GM19463 (cell line): Measurements from ENCODE around the gene TMEM132A.
"Not testable (repeated sequence)": the region's sequence is repeated elsewhere in the genome, so short reads cannot be mapped to it uniquely, and the experiment has no call there.

Experiments
- ATAC-seq: cut with Tn5 transposase; IDR thresholded peaks from one replicate; pipeline ENCODE4 v1.9.1; 2021; ENCODE audit warnings: mild to moderate bottlenecking, moderate library complexity; ENCODE audit not compliant: unreplicated experiment

The TMEM132A gene

GRCh38 chr11:60952742-60953170, 28.5 kb downstream of the TMEM132A start:
- no peak for ATAC-seq

- no peak for ATAC-seq
Observed at GRCh38 chr11:60953781-60954180, 29.5 kb downstream of the TMEM132A start.

- ATAC-seq = no peak
Observed at GRCh38 chr11:60954421-60954820, 30.2 kb downstream of the TMEM132A start.

- ATAC-seq = no peak
Observed at GRCh38 chr11:60955571-60955970, 31.3 kb downstream of the TMEM132A start.

- ATAC-seq = no peak
Observed at GRCh38 chr11:60957188-60957587, 32.9 kb downstream of the TMEM132A start.

GRCh38 chr11:60959431-60959830, 35.2 kb downstream of the TMEM132A start:
- ATAC-seq = no peak

- ATAC-seq = no peak
Observed at GRCh38 chr11:60960405-60960804, 36.1 kb downstream of the TMEM132A start.

- ATAC-seq = no peak
Observed at GRCh38 chr11:60964801-60965200, 40.5 kb downstream of the TMEM132A start.

GRCh38 chr11:60966890-60967289, 42.6 kb downstream of the TMEM132A start:
- no peak for ATAC-seq

GRCh38 chr11:60968223-60968622, 44.0 kb downstream of the TMEM132A start:
- no peak for ATAC-seq

- ATAC-seq = peak; percentile 54
Observed at GRCh38 chr11:60970369-60970774, 46.1 kb downstream of the TMEM132A start.

GRCh38 chr11:60970890-60971289, 46.6 kb downstream of the TMEM132A start:
- no peak for ATAC-seq

- no peak for ATAC-seq
Observed at GRCh38 chr11:60971520-60971919, 47.3 kb downstream of the TMEM132A start, which contains the start of gene CD6. TSS of gene CD6 (plus strand) at chr11:60971680. CDS start at chr11:60971866, 186 bp downstream.

GRCh38 chr11:60972182-60973030, 48.1 kb downstream of the TMEM132A start:
- no peak for ATAC-seq

- no peak for ATAC-seq
Observed at GRCh38 chr11:60973699-60974098, 49.4 kb downstream of the TMEM132A start.

- ATAC-seq = not testable (repeated sequence)
Observed at GRCh38 chr11:60974316-60974715, 50.1 kb downstream of the TMEM132A start.

GRCh38 chr11:60974726-60975125, 50.5 kb downstream of the TMEM132A start:
- no peak for ATAC-seq

GRCh38 chr11:60977224-60977623, 53.0 kb downstream of the TMEM132A start:
- no peak for ATAC-seq

- ATAC-seq = no peak
Observed at GRCh38 chr11:60977836-60978235, 53.6 kb downstream of the TMEM132A start.

GRCh38 chr11:60978546-60979380, 54.5 kb downstream of the TMEM132A start:
- no peak for ATAC-seq

- ATAC-seq = no peak
Observed at GRCh38 chr11:60981515-60981914, 57.3 kb downstream of the TMEM132A start.

GRCh38 chr11:60982184-60982583, 57.9 kb downstream of the TMEM132A start:
- no peak for ATAC-seq
